Skin epidermis (tissue), 12 donors: ENCODE data around the gene NRAP.
A peak's percentile ranks its signal among the peaks of the same experiment; 100 is the strongest.

Experiments
- H3K27ac ChIP-seq, 21 experiments: fragments of 200-600 bp; sonication (generic) in 11 of 21; one replicate each; pipeline ENCODE4 v1.5.0; 2020; ENCODE audit warnings: mild to moderate bottlenecking in 3 of 21, inconsistent platforms in 2 of 21, moderate library complexity in 2 of 21
- H3K4me3 ChIP-seq, 7 experiments: fragments of 200-600 bp; sonication (generic) in 2 of 7; one replicate each; pipeline ENCODE4 v1.5.0; 2020; ENCODE audit warnings: inconsistent platforms in 2 of 7, mild to moderate bottlenecking in 2 of 7, moderate library complexity in 1 of 7

NRAP gene

GRCh38 chr10:113644185-113645120, 19.4 kb downstream of the NRAP start:
- H3K4me3 ChIP-seq, result no peak overlapping the region
- H3K27ac ChIP-seq, result peak overlapping the region in 6 of 21 experiments; percentile 0 to 86 (median 56)

GRCh38 chr10:113643183-113643582, 20.7 kb downstream of the NRAP start:
- Histone ChIP-seq H3K4me3 (no peak overlapping the region), H3K27ac (no peak overlapping the region)

- H3K4me3 ChIP-seq, result no peak overlapping the region
- no peak overlapping the region for H3K27ac ChIP-seq
Measured at GRCh38 chr10:113641702-113642101, 22.1 kb downstream of the NRAP start.

- Histone ChIP-seq H3K4me3 (no peak overlapping the region), H3K27ac (no peak overlapping the region)
Measured at GRCh38 chr10:113639966-113640365, 23.9 kb downstream of the NRAP start.

- no peak overlapping the region for H3K4me3 ChIP-seq
- H3K27ac ChIP-seq, result no peak overlapping the region
Measured at GRCh38 chr10:113631684-113632367, 32.0 kb downstream of the NRAP start.

- Histone ChIP-seq H3K27ac (no peak overlapping the region), H3K4me3 (no peak overlapping the region)
Measured at GRCh38 chr10:113630929-113631533, 32.8 kb downstream of the NRAP start.

- Histone ChIP-seq H3K4me3 (no peak overlapping the region), H3K27ac (no peak overlapping the region)
Measured at GRCh38 chr10:113628607-113629153, 35.2 kb downstream of the NRAP start.

GRCh38 chr10:113627836-113628235, 36.0 kb downstream of the NRAP start:
- Histone ChIP-seq H3K27ac (no peak overlapping the region), H3K4me3 (no peak overlapping the region)

- H3K27ac ChIP-seq, result no peak overlapping the region
- H3K4me3 ChIP-seq, result no peak overlapping the region
Measured at GRCh38 chr10:113626809-113627355, 37.0 kb downstream of the NRAP start.

GRCh38 chr10:113625461-113626186, 38.2 kb downstream of the NRAP start:
- Histone ChIP-seq H3K4me3 (no peak overlapping the region), H3K27ac (no peak overlapping the region)

- Histone ChIP-seq H3K27ac (no peak overlapping the region), H3K4me3 (no peak overlapping the region)
Measured at GRCh38 chr10:113622831-113623230, 41.0 kb downstream of the NRAP start.

GRCh38 chr10:113621799-113622198, 42.0 kb downstream of the NRAP start:
- no peak overlapping the region for H3K27ac ChIP-seq

GRCh38 chr10:113620936-113621335, 42.9 kb downstream of the NRAP start:
- Histone ChIP-seq H3K4me3 (no peak overlapping the region), H3K27ac (no peak overlapping the region)

More at GRCh38 chr10:113621799-113622198, 42.0 kb downstream of the NRAP start:
- no peak overlapping the region for H3K4me3 ChIP-seq

- H3K4me3 ChIP-seq, result no peak overlapping the region
- H3K27ac ChIP-seq, result no peak overlapping the region
Measured at GRCh38 chr10:113620511-113620910, 43.3 kb downstream of the NRAP start.

GRCh38 chr10:113619401-113619800, 44.4 kb downstream of the NRAP start:
- Histone ChIP-seq H3K4me3 (no peak overlapping the region), H3K27ac (no peak overlapping the region)

GRCh38 chr10:113618338-113618737, 45.5 kb downstream of the NRAP start:
- Histone ChIP-seq H3K27ac (no peak overlapping the region), H3K4me3 (no peak overlapping the region)

- Histone ChIP-seq H3K4me3 (no peak overlapping the region), H3K27ac (no peak overlapping the region)
Measured at GRCh38 chr10:113617086-113617485, 46.8 kb downstream of the NRAP start.

GRCh38 chr10:113616244-113617074, 47.4 kb downstream of the NRAP start:
- H3K27ac ChIP-seq, result no peak overlapping the region
- no peak overlapping the region for H3K4me3 ChIP-seq
